ENCODE measurements around the gene CASP14.

- TF ChIP-seq PBX3 (IDR thresholded peaks at IDR 0.05; ENCODE audit: insufficient replicate concordance, low read depth, low read length): no peak
- TF ChIP-seq POLR2A (IDR thresholded peaks at IDR 0.05; ENCODE audit: low read depth, low read length): no peak
Measured at GRCh38 chr19:15038294-15038693, 11.0 kb upstream of the CASP14 start.

All from GM12878 (cell line).